Measurements from ENCODE around the gene LRRC10. TPM values are rescaled to one million over a fixed set of nuclear protein-coding genes. Genes with fewer than 3 reads are reported as not detected.
A peak's percentile ranks its signal among the peaks of the same experiment; 100 is the strongest.

LRRC10 gene
- total RNA-seq, 1 donor from 2014 or later, result not detected

DNA sequence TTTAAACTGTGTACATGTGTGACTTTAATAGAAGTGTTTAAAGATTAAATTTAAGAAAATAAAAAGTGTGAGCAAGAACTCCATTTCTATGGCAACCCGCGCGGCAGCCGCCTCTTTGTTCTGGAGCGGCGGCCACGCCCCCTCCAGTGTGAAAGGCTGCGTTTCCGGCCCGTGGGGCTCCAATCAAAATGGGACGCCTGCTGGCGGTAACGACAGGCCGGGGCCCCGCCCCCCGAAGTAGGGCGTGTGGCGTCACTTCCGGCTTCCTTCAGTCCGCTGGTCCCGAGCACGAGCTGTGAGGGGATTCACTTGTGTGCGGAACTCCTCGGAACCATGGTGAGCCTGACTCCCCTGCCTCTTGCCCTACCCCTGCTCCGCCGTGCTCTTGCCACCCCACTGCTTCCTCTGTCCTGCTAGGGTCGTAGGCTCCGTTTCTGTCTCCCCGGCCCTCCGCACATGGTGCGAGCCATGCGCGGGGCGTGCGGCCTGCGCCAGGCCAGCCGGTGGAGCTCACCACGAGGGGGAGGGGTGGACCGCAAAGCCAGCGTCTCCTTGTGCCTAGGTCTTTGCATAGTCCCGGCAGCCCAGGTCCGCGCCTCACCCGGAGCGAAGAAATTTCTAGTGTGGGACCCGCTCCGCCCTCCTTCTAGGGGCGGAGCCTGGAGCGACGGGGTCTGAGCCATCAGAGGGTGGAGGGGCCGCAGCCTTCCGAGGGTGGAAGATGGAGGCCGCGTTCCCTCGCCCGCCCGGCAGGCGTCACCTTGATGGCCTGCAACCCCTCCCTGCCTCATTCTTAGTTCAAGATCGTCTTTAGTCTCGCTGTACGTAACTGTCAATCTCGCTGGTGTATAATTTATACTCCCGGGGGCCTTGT lies 25.3 kb downstream of the LRRC10 start, which contains the start of gene CCT2:
Gene CCT2 (plus strand): TSS at position 271 of the 874 bp plus-strand sequence. CDS start 63 bp downstream, at position 334.
- peak; percentile 90 for ATAC-seq (ENCODE audit: low read depth)
- intact Hi-C loops (cut with micrococcal nuclease), result loop anchor here (1.0 to 5.0 kb wide), 9 partner anchors 15 to 973 kb away; partner anchors contain the start of genes CNOT2, CPSF6, FRS2 and MDM2
- H3K4me1 Mint-ChIP-seq, result peaks cover 8% of the 10 kb centered on the region
- peak; percentile 91 for DNase-seq
- TF ChIP-seq, protein P1, sequence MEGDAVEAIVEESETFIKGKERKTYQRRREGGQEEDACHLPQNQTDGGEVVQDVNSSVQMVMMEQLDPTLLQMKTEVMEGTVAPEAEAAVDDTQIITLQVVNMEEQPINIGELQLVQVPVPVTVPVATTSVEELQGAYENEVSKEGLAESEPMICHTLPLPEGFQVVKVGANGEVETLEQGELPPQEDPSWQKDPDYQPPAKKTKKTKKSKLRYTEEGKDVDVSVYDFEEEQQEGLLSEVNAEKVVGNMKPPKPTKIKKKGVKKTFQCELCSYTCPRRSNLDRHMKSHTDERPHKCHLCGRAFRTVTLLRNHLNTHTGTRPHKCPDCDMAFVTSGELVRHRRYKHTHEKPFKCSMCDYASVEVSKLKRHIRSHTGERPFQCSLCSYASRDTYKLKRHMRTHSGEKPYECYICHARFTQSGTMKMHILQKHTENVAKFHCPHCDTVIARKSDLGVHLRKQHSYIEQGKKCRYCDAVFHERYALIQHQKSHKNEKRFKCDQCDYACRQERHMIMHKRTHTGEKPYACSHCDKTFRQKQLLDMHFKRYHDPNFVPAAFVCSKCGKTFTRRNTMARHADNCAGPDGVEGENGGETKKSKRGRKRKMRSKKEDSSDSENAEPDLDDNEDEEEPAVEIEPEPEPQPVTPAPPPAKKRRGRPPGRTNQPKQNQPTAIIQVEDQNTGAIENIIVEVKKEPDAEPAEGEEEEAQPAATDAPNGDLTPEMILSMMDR (IDR thresholded peaks at IDR 0.05), result no peak
- peak within 1 kb of the TSS; percentile 96 for H3K4me3 Mint-ChIP-seq
- ChIA-PET CTCF (interaction anchor here (1.2 to 1.7 kb wide), 2 partner anchors 15 to 227 kb away, joined by 5 read pairs; no protein-coding TSS in a partner anchor), POLR2A (interaction anchor here (0.7 to 1.6 kb wide), 3 partner anchors 115 to 255 kb away, joined by 3 to 9 read pairs (median 4); no protein-coding TSS in a partner anchor)
- H3K27me3 Mint-ChIP-seq, result no peaks in the 10 kb centered on the region
- H3K36me3 Mint-ChIP-seq (ENCODE audit: low read depth), result peaks cover 39% of the 10 kb centered on the region
- peak within 1 kb of the TSS; percentile 95 for H3K27ac Mint-ChIP-seq
- no peaks in the 10 kb centered on the region for H3K9me3 Mint-ChIP-seq

DNA sequence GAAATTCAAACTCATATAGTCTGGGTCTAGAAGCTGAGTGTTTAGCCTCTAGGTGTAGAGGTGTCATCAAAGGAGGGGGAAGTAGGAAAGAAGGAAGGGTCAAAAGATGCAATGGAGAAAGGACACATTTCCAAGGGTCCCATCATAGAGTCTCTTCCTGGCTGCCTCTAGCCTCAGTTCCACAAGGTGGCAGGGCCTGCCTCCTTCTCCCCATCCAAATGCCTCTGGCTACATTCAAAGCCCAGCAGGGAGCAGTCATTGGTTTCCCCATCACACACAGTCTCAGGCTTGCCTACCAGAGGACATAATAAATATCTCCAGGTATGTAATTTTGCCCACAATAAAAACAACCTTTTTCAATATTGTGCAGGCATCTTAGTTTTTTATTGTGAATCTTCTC lies 27.5 kb downstream of the LRRC10 start:
- POLR2A ChIA-PET, result no interaction called here
- no peak overlapping the region for H3K27ac Mint-ChIP-seq

GRCh38 chr12:69580074-69580473 lies 30.6 kb downstream of the LRRC10 start:
- ChIA-PET CTCF (interaction anchor here (1.1 to 2.2 kb wide), 2 partner anchors 9 to 11 kb away, joined by 3 to 11 read pairs; no protein-coding TSS in a partner anchor), POLR2A (no interaction called here)
- no peak for DNase-seq
- Mint-ChIP-seq H3K4me1 (peaks cover 3% of the 10 kb centered on the region), H3K9me3 (no peaks in the 10 kb centered on the region), H3K36me3 (ENCODE audit: low read depth) (peaks cover 13% of the 10 kb centered on the region), H3K27me3 (no peaks in the 10 kb centered on the region), H3K27ac (no peak overlapping the region), H3K4me3 (no peak overlapping the region)
- ATAC-seq (ENCODE audit: low read depth), result no peak
- intact Hi-C loops (cut with micrococcal nuclease), result no loop called here
- TF ChIP-seq, protein P1 (IDR thresholded peaks at IDR 0.05), result no peak

More for the DNA sequence above, 27.5 kb downstream of the LRRC10 start:
- TF ChIP-seq, protein P1 (IDR thresholded peaks at IDR 0.05), result no peak
- peaks cover 18% of the 10 kb centered on the region for H3K36me3 Mint-ChIP-seq (ENCODE audit: low read depth)
- CTCF ChIA-PET, result interaction anchor here (0.9 kb wide), 1 partner anchor 12 kb away, joined by 4 read pairs; no protein-coding TSS in a partner anchor
- peaks cover 11% of the 10 kb centered on the region for H3K4me1 Mint-ChIP-seq
- H3K27me3 Mint-ChIP-seq, result no peaks in the 10 kb centered on the region
- no peak for ATAC-seq (ENCODE audit: low read depth)
- no peak overlapping the region for H3K4me3 Mint-ChIP-seq
- intact Hi-C loops (cut with micrococcal nuclease), result no loop called here
- H3K9me3 Mint-ChIP-seq, result no peaks in the 10 kb centered on the region
- no peak for DNase-seq

DNA sequence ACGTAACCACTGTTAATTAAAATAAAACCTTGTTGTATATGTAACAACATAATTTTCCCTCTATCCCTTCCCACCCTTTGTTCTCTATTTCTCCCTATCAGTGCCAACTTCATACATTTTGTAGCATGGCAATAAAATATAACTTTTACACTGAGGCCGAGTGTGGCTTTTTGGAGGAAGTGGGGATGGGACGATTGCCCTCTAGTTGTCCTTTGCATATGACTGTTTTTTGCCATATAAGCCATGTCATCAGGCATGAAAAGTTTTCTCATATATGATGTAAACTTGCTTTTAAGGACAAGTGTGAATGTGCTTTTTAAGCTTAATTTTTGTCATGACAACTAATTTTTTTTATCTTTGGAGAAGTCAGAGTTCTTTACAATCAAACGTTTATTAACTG lies 31.7 kb downstream of the LRRC10 start:
- Mint-ChIP-seq H3K27ac (no peak overlapping the region), H3K27me3 (no peaks in the 10 kb centered on the region), H3K4me1 (peaks cover 3% of the 10 kb centered on the region), H3K36me3 (ENCODE audit: low read depth) (peaks cover 22% of the 10 kb centered on the region), H3K4me3 (no peak overlapping the region), H3K9me3 (no peaks in the 10 kb centered on the region)
- POLR2A ChIA-PET, result no interaction called here
- intact Hi-C loops (cut with micrococcal nuclease), result no loop called here
- CTCF ChIA-PET, result interaction anchor here (0.6 to 2.2 kb wide), 3 partner anchors 8 to 288 kb away, joined by 3 to 11 read pairs (median 3); no protein-coding TSS in a partner anchor
- TF ChIP-seq, protein P1 (IDR thresholded peaks at IDR 0.05), result no peak
- ATAC-seq (ENCODE audit: low read depth) (no peak), DNase-seq (no peak)

DNA sequence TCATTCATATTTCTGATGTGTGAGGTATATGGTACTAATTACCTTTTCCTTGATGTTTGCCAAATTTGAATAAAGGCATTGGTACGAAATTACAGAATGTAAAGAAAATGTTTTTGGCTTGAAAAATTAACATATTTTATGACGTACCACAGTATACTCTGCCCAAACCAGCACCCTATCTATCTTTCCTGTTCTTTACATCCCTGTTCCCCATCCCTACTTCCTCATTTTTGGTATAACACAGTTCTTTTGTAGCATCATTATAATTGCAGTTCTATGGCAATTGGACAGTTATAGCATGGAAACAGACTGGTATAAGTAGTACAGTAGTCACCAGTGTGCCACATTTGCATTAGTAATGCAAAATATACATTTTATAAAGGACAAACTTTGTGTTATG lies 32.4 kb downstream of the LRRC10 start:
- Mint-ChIP-seq H3K36me3 (ENCODE audit: low read depth) (peaks cover 29% of the 10 kb centered on the region), H3K4me1 (peaks cover 3% of the 10 kb centered on the region), H3K4me3 (no peak overlapping the region), H3K27me3 (no peaks in the 10 kb centered on the region), H3K27ac (no peak overlapping the region), H3K9me3 (no peaks in the 10 kb centered on the region)
- DNase-seq (no peak), ATAC-seq (ENCODE audit: low read depth) (no peak)
- intact Hi-C loops (cut with micrococcal nuclease), result no loop called here
- POLR2A ChIA-PET, result no interaction called here
- CTCF ChIA-PET, result no interaction called here
- TF ChIP-seq, protein P1 (IDR thresholded peaks at IDR 0.05), result no peak

Measured in activated B cell treated with CpG ODN at 0.5 μM for 24 hours (primary cell).